Amygdala (tissue), 56 donors: ENCODE data around the gene ZBTB49.
"Not testable (repeated sequence)": the region's sequence is repeated elsewhere in the genome, so short reads cannot be mapped to it uniquely, and the experiment has no call there.

ENCODE experiments used
- DNase-seq, 56 donors: peaks; one replicate each; lab custom pipeline; 2025; lab: John Stamatoyannopoulos, UW

Gene ZBTB49

DNA sequence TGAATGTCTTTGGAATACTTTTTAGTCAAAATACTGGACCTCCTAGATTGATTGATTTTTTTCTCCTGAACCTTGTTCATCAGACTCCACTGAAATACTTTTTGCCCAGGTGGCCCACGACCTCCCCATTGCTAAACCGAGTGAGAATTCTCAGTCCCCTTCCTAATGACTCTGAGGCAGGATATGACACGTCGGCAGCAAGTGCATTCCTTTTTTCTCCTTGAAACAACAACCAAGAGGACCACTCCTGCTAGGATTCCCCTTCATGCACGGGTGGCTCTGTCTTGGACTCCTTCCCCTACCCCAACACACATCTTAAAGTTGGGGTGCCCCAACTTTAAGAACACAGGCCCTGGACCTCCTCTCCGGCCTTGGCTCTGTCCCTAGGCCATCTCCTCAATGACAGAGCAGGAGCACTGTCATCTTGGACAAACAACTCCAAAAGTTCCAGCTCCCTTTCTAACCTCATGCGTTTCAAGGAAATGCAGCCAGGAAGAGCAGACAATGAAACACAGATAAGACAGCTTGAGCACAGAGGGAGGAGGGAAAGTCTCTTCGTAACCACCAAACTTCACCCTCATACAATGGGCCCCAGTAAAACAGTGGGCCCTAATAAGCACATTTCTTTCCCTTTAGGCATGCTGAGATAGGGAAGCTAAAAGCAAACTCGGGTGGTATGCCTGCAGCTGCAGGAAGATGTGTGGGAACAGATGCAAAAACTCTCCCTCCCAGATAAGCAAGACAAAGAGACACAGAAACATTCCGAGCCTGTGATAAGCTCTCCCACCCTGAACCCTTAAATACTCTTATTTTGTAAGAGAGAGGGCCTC, 33.9 kb downstream of the ZBTB49 start:
- DNase-seq: no peak

DNA sequence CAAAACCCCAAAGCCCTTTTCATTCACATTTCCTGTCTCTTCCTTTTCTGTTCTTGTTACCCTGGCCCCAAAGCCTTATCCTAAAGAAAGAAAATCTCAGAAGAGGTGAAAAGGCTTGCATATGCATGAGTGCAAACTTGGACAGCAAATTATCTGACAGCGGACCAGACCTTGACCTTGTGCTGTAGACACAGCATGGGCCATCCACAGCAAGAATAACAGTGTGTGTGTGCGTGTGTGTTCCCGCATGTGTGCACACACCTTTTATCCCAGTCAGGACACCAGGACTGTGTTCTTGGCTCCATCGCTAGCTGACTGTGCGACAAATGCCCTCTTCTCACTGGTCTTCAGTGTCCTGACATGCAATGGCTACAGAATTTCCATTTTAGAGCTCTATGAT, 35.3 kb downstream of the ZBTB49 start:
- no peak for DNase-seq

DNA sequence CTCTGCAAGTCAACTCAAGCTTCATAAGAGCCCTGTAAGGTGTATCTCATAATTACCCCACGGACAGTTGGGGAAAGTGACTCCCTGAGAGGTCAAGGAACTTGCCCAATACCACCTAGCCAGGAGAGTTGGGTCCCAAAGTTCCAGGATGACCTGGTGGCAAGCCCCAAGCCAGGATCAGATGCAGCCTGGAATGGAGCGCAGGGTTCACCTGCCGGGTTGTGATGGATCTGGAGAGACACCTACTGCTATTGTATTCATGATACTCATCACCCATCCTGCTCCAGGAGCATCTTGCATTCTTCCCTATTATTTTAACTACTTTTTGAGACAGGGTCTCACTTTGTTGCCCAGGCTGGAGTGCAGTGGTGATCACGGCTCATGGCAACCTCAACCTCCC, 36.1 kb downstream of the ZBTB49 start:
- no peak for DNase-seq

DNA sequence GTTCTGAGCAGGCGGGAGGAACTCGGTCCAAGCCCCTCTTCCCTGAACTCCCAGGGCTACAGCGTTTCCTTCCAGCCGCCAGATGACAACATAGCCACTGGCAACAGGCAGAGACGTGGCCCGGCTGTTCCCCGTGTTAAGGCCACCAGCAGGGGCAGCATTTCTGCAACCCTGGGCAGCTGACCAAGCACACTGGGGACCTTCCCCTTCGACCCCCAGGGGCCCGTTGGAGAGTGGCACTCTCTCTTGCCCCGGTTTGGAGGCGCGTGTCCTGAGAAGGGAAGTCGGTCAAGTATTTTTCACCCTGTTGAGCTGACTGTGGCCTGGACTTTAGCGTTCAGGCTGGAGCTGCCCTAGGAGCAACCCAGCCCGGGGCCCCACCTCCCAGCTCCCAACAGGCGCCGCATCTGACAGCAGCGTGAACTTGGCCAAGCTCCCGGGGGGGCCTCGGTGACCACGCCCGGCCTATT, 37.6 kb downstream of the ZBTB49 start:
- DNase-seq: peak in 1 of 56 donors; percentile 16

DNA sequence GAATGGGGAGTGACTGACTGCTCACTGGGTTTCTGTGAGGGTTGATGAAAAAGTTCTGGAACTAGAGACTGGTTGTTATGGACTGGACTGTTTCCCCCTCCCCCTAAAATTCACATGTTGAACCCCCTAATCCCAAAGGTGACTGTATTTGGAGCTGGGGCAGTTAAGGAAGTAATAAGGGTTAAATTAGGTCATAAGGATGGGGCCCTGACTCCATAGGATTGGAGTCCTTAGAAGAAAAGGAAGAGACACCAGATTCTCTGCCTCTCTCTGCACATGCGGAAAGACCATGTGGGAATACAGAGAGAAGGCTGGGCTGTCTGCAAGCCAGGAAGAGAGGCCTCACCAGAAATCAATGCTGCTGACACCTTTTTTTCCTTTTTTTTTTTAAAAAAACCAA, 38.2 kb downstream of the ZBTB49 start:
- no peak for DNase-seq

DNA sequence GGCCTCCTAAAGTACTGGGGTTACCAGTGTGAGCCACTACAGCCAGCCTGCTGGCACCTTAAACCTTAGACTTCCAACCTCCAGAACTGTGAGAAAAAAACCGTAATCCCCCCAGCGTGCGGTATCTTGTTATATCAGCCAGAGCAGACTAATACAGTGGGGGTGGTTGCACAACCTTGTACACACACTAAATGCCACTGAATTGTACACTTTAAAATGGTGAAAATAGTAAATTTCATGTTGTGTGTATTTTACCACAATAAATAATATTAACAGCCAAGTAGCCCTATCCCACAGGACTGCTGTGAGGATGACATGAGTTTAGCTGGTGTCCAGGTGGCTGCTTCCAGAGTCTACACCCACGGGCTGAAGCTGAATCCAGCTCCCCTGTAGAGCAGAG, 38.8 kb downstream of the ZBTB49 start:
- DNase-seq: no peak

DNA sequence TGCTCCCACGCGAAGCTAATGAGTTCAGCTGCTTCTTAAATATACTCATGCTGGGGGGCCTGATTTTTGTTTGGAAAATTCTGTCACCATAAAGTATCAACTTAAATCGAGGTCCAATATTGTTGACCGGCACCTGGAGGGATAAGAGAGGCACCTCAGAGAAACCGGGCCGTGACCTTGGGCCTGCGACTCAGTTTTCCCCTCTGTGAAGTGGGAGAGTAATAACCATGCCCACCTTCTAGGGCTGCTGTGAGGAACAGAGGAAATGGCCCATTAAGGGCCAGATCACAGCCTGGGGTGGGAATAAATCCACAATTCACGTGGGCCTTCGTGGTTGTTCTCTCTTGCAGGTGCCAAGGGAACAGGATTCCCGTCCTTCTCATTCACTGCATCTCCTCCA, 39.4 kb downstream of the ZBTB49 start:
- no peak for DNase-seq

DNA sequence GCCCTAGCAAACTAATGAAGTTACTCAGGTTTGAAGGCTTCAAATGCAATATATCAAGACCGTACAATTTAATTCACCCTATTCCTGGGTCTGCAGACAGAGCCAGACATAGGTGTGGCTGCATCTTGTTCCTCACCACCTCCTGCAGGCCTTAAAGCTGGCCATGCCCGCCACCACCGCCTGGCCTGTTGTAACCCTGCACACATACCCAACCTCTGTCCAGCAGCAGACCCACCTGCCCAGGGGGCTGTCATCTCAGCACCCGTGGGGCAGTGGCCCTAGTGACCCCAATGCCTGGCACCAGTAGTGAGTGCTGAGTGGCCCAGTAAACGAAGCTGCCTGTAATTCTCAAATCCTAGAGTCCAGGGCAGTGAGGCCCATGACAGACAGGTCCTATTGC, 40.7 kb downstream of the ZBTB49 start:
- DNase-seq: no peak

DNA sequence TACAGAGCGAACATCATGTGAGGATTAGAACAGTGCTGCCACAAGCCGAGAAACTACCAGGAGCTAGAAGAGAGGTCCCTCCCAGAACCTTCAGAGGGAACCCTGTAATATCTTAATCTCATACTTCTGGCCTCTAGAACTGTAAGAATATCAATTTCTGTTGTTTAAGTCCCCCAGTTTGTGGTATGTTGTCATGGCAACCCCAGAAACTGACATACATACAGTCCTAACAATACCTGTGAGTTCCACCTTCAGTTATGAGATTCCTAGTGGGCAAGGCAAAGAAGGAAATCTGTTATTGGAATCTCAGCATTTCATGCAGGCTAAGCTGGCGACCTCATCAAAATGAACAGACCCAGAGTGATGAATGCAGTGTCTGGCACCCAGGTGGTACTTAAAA, 42.5 kb downstream of the ZBTB49 start:
- DNase-seq: no peak

DNA sequence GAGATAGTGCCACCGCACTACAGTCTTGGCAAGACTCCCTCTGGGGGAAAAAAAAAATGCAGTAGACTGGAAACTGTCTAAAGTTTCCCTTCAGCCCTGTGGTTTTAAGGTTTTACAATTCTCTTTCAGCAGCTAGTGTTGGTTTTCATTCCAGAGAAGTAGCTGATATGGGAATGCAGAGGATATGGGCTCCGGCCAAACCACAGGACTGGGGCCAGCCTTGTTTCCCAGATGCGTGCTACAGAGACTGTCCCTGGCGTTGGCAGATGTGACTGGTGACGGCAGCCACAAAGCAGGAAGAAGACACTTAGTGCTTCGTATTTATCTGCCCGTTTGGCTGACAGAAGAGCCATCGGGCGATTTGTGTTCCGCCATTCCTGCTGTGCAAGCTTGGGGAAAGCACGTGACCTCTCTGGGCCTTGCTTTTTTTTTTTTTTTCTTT, 43.2 kb downstream of the ZBTB49 start:
- peak in 1 of 56 donors; percentile 8 for DNase-seq

DNA sequence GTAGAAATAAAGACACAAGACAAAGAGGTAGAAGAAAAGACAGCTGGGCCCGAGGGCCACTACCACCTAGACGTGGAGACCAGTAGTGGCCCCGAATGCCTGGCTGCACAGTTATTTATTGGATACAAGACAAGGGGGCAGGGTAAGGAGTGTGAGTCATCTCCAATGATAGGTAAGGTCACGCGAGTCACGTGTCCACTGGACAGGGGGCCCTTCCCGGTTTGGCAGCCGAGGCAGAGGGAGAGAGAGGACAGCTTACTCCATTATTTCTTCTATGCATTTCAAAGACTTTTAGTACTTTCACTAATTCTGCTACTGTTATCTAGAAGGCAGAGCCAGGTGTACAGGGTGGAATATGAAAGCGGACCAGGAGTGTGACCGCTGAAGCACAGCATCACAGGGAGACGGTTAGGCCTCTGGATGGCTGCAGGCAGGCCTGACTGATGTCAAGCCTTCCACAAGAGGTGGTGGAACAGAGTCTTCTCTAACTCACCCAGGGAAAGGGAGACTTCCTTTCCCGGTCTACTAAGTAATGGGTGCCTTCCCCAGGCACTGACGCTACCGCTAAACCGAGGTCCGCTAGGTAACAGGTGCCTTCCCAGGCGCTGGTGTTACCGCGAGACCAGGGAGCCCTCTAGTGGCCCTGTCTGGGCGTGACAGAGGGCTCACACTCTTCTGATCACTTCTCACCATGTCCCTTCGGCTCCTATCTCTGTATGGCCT, 44.9 kb downstream of the ZBTB49 start:
- peak in 33 of 56 donors; percentile 3 to 68 (median 28) for DNase-seq

DNA sequence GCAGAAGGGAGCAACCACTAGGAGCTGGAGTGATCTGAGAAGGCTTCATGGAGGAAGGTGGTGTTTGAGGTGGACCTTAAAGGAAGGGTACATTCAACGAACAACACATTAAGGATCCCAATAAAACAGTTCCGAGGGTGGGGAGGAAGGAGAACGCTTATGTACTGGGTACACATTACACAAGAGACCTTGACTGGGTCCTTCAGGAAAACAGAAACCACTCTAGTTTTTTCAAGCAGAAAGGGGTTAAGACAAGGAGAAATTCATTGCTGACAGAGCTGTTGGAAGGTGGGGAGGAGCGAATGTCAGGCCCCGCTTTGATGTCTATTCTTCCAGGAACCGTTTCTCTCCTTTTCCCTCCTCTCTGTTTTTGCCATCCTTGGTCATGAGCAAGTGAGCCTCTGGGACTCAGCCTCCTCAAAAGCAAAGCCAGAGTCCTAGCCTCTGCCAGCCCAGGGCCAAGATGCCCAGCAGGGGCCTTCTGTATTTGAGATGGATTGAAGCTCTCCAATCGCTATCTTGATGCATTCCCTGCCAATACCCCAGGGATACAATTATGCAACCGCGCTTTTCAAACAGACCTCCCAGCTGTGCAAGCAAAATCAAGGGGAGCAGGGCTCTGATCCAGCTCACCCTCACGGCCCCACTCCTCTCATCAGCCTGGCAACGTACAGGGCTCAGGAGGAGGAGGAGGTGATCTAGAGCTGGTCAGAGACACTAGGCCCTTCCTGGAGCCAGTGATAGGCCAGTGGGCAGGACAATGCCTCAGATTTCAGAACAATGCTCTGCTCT, 48.4 kb downstream of the ZBTB49 start:
- DNase-seq: no peak

DNA sequence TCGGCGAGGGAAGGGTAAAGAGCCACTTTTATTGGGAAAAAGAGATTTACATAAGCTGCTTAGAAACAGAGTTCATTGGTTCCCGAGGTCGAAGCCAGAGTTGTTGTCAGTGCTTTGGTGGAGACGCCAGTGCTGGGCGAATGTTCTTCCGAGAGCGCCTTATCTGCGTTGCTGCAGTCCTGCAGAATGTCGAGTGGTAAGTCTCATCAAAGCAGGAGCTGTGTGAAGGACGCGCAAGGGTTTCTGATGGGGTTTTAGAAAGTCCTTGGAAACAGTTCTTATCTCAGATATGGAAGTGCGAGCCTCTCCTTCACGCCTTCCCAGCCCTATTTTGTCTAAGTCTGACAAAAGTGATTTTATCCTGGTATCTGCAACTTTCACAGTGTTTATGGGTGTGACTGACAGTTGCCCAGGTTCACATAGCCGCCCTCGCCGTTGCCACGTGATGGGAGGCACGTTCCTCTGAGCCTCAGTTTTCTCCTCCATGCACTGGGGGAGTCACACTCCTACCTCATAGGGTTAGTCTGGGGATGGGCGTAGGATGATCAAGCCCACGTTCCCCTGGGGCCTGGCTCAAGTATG, 49.5 kb downstream of the ZBTB49 start:
- DNase-seq: no peak

DNA sequence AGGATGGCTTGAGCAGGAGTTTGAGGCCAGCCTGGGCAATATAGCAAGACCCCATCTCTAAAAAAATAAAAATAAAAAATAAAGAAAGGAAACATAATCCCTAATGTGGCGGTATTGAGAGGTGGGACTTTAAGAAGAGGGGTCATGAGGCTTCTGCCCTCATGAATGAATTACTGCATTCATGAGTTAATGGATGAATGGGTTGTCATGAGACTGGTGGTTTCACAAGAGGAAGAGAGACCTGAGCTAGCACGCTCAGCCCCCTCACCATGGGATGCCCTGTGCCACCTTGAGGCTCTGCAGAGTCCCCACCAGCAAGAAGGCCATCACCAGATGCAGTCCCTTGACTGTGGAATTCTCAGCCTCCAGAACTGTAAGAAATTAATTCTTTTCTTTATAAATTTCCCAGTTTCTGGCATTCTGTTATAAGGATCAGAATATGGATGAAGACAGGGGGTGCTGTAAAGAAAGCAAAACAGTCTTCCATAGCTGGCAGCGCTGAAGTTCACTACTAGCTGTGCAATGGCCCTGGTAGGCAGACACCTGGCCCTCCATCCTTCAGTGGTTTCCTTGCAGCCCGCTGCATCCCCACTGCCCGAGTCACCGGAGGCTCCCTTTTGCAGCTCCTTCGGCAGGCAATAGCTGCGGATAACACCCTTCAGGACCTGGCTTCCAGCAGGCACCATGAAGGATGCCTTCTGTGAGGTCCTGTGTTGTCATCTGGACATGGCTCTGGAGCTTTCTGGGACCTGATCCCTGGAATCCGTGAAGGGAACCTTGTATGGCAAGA, 52.0 kb downstream of the ZBTB49 start:
- DNase-seq: no peak

DNA sequence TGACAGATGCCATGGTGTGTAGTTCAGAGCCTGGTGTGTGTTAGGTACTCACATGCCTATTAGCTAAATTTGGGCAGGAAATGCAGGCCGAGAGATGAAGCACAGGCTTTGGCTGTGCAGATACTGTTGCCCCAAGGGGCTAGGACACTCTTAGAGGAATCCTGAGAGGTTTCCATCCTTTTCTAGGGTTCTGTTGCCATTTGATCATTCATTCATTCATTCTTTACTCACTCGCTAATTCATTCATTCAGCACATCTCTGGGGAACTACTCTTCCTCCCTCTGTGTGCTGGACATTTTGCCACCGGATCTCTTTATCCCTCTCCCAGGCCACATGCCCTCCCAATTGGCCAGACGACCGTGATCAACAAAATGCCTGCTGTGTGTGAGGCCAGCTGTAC, 53.0 kb downstream of the ZBTB49 start:
- no peak for DNase-seq

DNA sequence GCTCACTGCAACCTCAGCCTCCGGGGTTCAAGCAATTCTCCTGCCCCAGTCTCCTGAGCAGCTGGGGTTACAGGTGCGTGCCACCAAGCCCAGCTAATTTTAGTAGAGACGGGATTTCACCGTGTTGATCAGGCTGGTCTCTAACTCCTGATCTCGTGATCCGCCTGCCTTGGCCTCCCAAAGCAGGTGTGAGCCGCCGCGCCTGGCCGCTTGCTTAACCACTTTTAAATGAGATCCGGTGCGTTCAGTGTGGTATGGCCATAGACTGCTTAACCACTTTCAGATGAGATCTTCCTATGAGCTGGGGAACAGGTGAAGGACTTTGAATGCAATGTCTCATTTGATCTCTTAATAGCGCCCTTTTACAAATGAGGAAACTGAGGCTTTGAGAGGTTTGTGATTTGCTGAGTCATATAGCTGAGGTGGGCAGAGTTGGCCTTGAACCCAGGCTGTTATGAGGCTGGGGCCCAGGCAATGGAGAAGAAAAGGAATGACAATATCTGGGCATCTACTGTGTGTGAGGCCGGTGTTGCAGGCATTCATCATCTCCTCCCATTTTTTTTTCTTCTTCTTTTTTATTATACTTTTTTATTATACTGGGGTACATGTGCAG, 55.0 kb downstream of the ZBTB49 start:
- no peak for DNase-seq

DNA sequence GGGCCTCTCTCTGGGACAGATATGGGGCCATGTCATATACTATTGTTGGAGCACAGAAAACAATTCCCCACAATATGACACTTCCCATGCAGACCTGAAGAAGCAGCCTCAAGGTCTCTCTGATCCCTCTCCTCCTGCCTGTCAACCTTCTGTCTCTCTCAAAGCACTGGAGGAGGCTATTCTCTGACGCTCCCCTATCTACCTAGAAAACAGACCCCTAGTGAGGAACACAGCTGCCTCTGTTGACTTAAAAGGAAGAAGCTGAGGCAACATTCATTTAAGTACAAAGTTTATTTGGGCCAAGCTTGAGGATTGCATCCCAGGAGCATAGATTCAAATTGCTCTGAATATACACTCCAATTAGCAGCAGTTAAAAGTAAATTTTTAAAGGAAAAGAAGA, 57.5 kb downstream of the ZBTB49 start:
- no peak for DNase-seq

DNA sequence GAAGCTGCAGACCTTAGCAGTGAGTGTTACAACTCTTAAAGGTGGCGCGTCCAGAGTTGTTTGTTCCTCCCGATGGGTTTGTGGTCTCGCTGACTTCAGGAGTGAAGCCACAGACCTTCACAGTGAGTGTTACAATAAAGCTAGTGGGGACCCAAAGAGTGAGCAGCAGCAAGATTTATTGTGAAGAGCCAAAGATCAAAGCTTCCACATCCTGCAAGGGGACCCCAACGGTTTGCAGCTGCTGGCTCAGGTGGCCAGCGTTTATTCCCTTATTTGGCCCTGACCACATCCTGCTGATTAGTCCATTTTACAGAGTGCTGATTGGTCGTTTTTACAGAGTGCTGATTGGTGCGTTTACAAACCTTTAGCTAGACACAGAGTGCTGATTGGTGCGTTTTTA, 58.5 kb downstream of the ZBTB49 start:
- not testable (repeated sequence) for DNase-seq

DNA sequence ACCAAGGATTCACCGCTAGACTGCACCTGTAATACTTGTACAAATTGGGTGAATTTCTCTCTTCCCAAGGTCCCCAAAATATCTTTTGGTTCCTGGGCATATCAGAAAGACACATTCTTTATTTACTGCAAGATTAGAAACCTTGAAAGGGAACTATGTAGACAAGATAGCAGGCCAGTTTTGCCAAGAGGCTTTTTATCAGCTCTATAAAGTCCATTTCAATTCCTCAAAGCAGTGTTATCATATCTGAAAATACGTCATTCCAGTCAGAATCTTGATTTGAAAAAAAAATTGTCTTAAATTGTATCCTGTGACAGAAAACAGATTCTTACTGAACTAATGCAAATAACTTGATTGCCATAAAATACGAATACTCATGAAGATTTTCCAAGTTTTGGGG, 59.8 kb downstream of the ZBTB49 start:
- DNase-seq: no peak
